ENCODE results near the gene TOLLIP.
"Not testable (repeated sequence)": the region's sequence is repeated elsewhere in the genome, so short reads cannot be mapped to it uniquely, and the experiment has no call there.

The TOLLIP gene

DNA sequence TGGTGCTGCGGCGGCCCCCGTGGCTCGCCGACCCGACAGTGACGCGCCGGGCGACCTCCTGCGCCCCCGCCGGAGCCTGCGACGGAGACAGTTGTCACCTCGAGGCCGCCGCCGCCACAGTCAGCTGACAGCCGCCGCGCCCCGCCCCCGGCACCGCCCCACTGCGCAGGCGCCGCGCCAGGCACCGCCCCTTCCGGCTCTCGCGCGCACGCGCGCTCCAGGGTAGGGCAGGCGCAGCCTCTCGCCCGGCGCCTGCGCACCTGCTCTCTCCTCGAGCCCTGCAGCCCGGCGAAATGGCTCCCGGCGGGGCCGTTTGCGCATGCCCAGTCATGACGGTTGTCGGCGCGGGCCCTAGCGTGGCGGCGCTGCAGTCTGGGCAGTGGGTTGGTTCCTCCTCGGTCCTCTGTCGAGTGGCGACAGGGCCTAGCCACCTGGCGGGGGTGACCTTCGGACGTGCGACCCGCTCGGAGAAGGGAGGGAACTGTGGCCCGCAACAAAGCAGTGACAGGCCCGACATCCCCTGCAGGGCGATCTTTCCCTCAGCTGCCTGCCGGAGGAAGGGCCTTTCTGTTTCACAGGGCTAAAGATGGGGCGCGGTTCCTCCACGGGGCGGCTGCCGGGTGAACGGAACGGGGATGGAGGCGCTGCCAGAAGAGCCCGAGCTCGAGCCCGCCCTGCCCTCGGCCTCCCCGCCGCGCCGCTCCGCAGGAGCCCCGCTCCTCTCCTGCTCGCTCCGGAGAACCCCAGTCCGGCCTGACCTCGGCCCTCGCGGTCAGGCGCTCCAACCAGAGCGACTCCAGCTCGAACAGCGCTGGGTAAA, at the start of gene TOLLIP:
Gene TOLLIP (minus strand): TSS at position 135 of the 820 bp plus-strand sequence. CDS start 134 bp downstream, at position 1.
- peak within 1 kb of the TSS; percentile 65 for H3K4me3 ChIP-seq (ENCODE audit: control insufficient read depth, low read depth, low read length)
- TF ChIP-seq, protein P1, sequence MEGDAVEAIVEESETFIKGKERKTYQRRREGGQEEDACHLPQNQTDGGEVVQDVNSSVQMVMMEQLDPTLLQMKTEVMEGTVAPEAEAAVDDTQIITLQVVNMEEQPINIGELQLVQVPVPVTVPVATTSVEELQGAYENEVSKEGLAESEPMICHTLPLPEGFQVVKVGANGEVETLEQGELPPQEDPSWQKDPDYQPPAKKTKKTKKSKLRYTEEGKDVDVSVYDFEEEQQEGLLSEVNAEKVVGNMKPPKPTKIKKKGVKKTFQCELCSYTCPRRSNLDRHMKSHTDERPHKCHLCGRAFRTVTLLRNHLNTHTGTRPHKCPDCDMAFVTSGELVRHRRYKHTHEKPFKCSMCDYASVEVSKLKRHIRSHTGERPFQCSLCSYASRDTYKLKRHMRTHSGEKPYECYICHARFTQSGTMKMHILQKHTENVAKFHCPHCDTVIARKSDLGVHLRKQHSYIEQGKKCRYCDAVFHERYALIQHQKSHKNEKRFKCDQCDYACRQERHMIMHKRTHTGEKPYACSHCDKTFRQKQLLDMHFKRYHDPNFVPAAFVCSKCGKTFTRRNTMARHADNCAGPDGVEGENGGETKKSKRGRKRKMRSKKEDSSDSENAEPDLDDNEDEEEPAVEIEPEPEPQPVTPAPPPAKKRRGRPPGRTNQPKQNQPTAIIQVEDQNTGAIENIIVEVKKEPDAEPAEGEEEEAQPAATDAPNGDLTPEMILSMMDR (conservative IDR thresholded peaks at IDR 0.05; ENCODE audit: control insufficient read depth, insufficient read depth, low read depth, low read length) = peak; percentile 4
- peak; percentile 86 for DNase-seq (ENCODE audit: low read depth)

DNA sequence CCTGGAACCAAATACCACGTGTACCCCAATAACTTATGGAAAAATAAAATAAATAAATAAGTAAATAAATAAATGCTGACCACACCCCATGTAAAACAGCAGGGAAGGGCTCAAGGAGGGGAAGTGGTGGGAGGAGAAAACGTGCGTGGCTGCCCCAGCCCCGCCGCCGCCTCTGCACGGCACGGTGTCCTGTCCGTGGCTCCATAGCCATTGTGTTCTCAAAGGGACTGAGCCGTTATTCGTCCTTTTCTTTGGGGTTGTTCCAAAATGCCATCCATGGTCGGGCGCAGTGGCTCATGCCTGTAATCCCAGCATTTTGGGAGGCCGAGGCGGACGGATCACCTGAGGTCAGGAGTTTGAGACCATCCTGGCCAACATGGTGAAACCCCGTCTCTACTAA, 49.5 kb upstream of the TOLLIP start:
- not testable (repeated sequence) for DNase-seq (ENCODE audit: low read depth)

GRCh38 chr11:1358286-1358685, 48.9 kb upstream of the TOLLIP start:
- H3K4me3 ChIP-seq (ENCODE audit: control insufficient read depth, low read depth, low read length) = no peak overlapping the region
- no peak for DNase-seq (ENCODE audit: low read depth)
- TF ChIP-seq, protein P1 (conservative IDR thresholded peaks at IDR 0.05; ENCODE audit: control insufficient read depth, insufficient read depth, low read depth, low read length) = no peak

More for the DNA sequence above, 49.5 kb upstream of the TOLLIP start:
- not testable (repeated sequence) for H3K4me3 ChIP-seq (ENCODE audit: control insufficient read depth, low read depth, low read length)

GRCh38 chr11:1356478-1356960, 47.1 kb upstream of the TOLLIP start:
- TF ChIP-seq, protein P1 (conservative IDR thresholded peaks at IDR 0.05; ENCODE audit: control insufficient read depth, insufficient read depth, low read depth, low read length) = no peak
- no peak overlapping the region for H3K4me3 ChIP-seq (ENCODE audit: control insufficient read depth, low read depth, low read length)
- no peak for DNase-seq (ENCODE audit: low read depth)

DNA sequence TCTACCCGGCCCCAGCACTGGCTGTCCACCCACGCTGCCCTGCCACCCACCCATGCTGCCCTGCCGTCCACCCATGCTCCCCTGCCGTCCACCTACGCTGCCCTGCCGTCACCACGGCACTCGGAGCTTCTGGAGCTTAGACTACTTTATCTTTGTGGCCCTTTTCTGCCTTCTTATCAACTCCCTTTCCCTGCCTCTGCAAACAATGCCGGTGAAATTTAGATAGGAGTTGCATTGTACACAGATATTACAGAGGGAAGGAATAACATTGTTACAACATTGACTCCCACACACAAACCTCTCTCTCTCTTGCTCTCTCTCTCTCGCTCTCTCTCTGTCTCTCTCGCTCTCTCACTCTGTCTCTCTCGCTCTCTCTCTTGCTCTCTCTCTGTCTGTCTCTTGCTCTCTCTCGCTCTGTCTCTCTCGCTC, 46.6 kb upstream of the TOLLIP start:
- no peak for DNase-seq (ENCODE audit: low read depth)
- TF ChIP-seq, protein P1 (conservative IDR thresholded peaks at IDR 0.05; ENCODE audit: control insufficient read depth, insufficient read depth, low read depth, low read length) = no peak
- H3K4me3 ChIP-seq (ENCODE audit: control insufficient read depth, low read depth, low read length) = no peak overlapping the region

DNA sequence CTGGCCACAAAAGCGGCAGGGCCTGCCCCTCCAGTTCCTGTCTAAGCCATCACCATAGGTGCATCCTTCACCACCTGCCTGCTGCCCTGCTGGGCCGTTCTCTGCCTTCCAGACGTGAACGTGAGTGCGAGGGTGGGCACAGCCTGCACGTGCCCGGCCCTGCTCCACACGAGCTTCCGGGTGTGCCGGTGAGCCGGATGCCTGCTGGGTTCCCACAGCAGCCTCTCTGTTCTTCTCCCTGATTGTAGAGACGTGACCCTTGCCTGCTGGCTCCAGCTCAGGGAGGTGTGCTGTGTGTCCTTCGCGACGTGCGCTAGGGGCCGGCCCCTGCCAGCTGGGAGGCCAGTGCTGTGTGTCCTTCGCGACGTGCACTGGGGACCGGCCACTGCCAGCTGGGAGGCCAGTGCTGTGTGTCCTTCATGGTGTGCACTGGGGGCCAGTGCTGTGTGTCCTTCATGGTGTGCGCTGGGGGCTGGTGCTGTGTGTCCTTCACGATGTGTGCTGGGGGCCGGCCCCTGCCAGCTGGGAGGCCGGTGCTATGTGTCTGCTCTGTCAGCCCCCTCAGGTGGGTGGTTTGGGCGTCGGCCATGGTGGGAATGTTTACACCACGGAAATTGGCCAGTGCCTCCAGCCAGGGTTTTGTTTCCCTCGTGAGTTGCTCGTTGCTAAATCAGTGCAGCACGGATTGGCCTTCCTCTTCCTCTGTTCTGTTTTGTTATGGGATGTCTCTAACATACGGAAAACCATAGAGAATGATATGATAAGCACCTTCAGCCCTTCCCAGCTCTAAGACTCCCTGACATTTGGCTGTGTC, 44.9 kb upstream of the TOLLIP start:
- TF ChIP-seq, protein P1 (conservative IDR thresholded peaks at IDR 0.05; ENCODE audit: control insufficient read depth, insufficient read depth, low read depth, low read length) = no peak
- no peak for DNase-seq (ENCODE audit: low read depth)
- H3K4me3 ChIP-seq (ENCODE audit: control insufficient read depth, low read depth, low read length) = no peak overlapping the region

Data from fibroblast of mammary gland (primary cell).